ENCODE results near the gene S100A9. TPM values are rescaled to one million over a fixed set of nuclear protein-coding genes. Genes with fewer than 3 reads are reported as not detected.

Gene S100A9
- polyA plus RNA-seq, 3 donors: 20,498 to 43,602 (median 40,800) TPM

DNA sequence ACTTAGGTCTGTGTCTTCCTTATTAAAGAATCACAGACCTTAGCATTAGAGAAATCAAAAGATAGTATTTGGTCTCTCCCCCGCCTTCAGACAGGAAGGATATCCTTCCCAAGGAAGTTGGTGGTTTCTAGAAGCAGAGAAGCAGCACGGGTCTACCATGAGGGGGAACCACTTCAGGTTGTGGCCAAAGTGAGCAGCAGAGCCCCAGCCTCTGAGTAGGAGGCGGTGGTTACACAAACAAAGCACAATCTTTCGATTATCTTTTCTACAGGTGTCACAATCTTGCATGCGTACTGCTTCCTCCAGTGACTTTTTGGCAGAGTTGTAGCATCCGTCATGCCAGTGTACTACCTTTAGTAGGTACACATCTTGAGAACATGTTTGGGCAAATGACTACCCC, 17.9 kb upstream of the S100A9 start:
- intact Hi-C loops (cut with micrococcal nuclease): no loop called here
- Histone ChIP-seq H3K4me1 (ENCODE audit: control insufficient read depth in 1 of 2, insufficient read depth in 2 of 2, low read length in 2 of 2) (peaks cover 11 to 16% of the 10 kb centered on the region in 2 donors), H4K20me1 (ENCODE audit: insufficient read depth, low read length) (no peaks in the 10 kb centered on the region), H3K27me3 (ENCODE audit: control insufficient read depth in 2 of 2, insufficient read depth in 2 of 2, low read length in 2 of 2) (no peaks in the 10 kb centered on the region), H3K9ac (ENCODE audit: insufficient read depth, low read length, poor library complexity, severe bottlenecking) (no peak overlapping the region), H3K4me3 (replicated peaks in 1 of 3; ENCODE audit: low read depth in 2 of 3, low read length in 3 of 3) (no peak overlapping the region), H3K9me3 (replicated peaks in 1 of 2; ENCODE audit: control insufficient read depth in 1 of 2, insufficient read depth in 1 of 2, low read length in 2 of 2) (no peaks in the 10 kb centered on the region), H3K27ac (ENCODE audit: low read depth in 1 of 2, low read length in 2 of 2) (no peak overlapping the region), H3K4me2 (replicated peaks; ENCODE audit: extremely low read depth, low read length, poor library complexity, severe bottlenecking) (no peak overlapping the region), H3K36me3 (replicated peaks in 1 of 2; ENCODE audit: control insufficient read depth in 1 of 2, insufficient read depth in 2 of 2, low read length in 2 of 2) (no peaks in the 10 kb centered on the region), H3K79me2 (ENCODE audit: insufficient read depth, low read length) (no peaks in the 10 kb centered on the region), H2AFZ (ENCODE audit: insufficient read depth, low read depth, low read length, poor library complexity, severe bottlenecking) (no peak overlapping the region)
- peaks cover 32% of the 10 kb centered on the region for H3K4me1 Mint-ChIP-seq
- no peak overlapping the region for H3K4me3 Mint-ChIP-seq
- H3K27ac Mint-ChIP-seq: no peak overlapping the region
- peaks cover 3 to 10% (median 6%) of the 10 kb centered on the region in 3 donors for H3K27me3 Mint-ChIP-seq (ENCODE audit: low read depth in 3 of 3)
- TF ChIP-seq, protein P1, sequence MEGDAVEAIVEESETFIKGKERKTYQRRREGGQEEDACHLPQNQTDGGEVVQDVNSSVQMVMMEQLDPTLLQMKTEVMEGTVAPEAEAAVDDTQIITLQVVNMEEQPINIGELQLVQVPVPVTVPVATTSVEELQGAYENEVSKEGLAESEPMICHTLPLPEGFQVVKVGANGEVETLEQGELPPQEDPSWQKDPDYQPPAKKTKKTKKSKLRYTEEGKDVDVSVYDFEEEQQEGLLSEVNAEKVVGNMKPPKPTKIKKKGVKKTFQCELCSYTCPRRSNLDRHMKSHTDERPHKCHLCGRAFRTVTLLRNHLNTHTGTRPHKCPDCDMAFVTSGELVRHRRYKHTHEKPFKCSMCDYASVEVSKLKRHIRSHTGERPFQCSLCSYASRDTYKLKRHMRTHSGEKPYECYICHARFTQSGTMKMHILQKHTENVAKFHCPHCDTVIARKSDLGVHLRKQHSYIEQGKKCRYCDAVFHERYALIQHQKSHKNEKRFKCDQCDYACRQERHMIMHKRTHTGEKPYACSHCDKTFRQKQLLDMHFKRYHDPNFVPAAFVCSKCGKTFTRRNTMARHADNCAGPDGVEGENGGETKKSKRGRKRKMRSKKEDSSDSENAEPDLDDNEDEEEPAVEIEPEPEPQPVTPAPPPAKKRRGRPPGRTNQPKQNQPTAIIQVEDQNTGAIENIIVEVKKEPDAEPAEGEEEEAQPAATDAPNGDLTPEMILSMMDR (IDR thresholded peaks at IDR 0.05): no peak
- DNase-seq: no peak
- WGBS (ENCODE audit: insufficient coverage): 47% methylated on average over 5 of the region's 6 CpGs
- H3K36me3 Mint-ChIP-seq: no peaks in the 10 kb centered on the region
- H3K9me3 Mint-ChIP-seq: peaks cover 0 to 3% (median 0%) of the 10 kb centered on the region in 7 donors

DNA sequence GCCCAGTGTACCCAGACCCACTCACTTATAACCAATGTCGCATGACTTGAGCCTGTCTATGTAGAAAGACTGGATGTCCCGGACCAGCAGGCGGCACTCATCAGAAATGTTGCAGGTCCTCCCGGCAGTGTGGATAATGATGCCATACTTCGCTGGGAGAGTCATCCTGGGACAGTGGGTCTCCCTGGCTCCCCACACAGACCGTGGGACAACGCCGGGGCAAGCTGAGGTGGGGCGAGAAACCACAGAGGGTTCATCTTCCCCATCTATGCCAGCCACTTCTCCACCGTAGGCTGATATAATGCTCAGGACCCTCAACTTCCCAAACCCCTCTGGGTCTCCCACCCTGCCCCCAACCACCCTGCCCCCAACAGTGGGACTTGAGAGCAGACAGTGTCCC, 17.3 kb upstream of the S100A9 start:
- Histone ChIP-seq H3K9ac (ENCODE audit: insufficient read depth, low read length, poor library complexity, severe bottlenecking) (no peak overlapping the region), H2AFZ (ENCODE audit: insufficient read depth, low read depth, low read length, poor library complexity, severe bottlenecking) (no peak overlapping the region), H3K79me2 (ENCODE audit: insufficient read depth, low read length) (no peaks in the 10 kb centered on the region), H4K20me1 (ENCODE audit: insufficient read depth, low read length) (no peaks in the 10 kb centered on the region), H3K4me3 (replicated peaks in 1 of 3; ENCODE audit: low read depth in 2 of 3, low read length in 3 of 3) (no peak overlapping the region), H3K27me3 (ENCODE audit: control insufficient read depth in 2 of 2, insufficient read depth in 2 of 2, low read length in 2 of 2) (no peaks in the 10 kb centered on the region), H3K36me3 (replicated peaks in 1 of 2; ENCODE audit: control insufficient read depth in 1 of 2, insufficient read depth in 2 of 2, low read length in 2 of 2) (no peaks in the 10 kb centered on the region), H3K27ac (ENCODE audit: low read depth in 1 of 2, low read length in 2 of 2) (no peak overlapping the region), H3K4me2 (replicated peaks; ENCODE audit: extremely low read depth, low read length, poor library complexity, severe bottlenecking) (no peak overlapping the region), H3K4me1 (ENCODE audit: control insufficient read depth in 1 of 2, insufficient read depth in 2 of 2, low read length in 2 of 2) (peaks cover 17 to 21% of the 10 kb centered on the region in 2 donors), H3K9me3 (replicated peaks in 1 of 2; ENCODE audit: control insufficient read depth in 1 of 2, insufficient read depth in 1 of 2, low read length in 2 of 2) (no peaks in the 10 kb centered on the region)
- Mint-ChIP-seq H3K9me3 (peaks cover 0 to 3% (median 0%) of the 10 kb centered on the region in 7 donors), H3K36me3 (no peaks in the 10 kb centered on the region), H3K27me3 (ENCODE audit: low read depth in 3 of 3) (peaks cover 3 to 10% (median 6%) of the 10 kb centered on the region in 3 donors), H3K4me1 (peaks cover 37% of the 10 kb centered on the region), H3K4me3 (no peak overlapping the region), H3K27ac (no peak overlapping the region)
- TF ChIP-seq, protein P1 (IDR thresholded peaks at IDR 0.05): no peak
- intact Hi-C loops (cut with micrococcal nuclease): no loop called here
- 96% methylated on average over 4 of the region's 10 CpGs for WGBS (ENCODE audit: insufficient coverage)
- no peak for DNase-seq
